Mesenchymal stem cell (in vitro differentiated cells and primary cell): Measurements from ENCODE around the gene MRM2.

Experiments
- DNase-seq: peaks from one replicate; pipeline ENCODE4 v3.0.0-alpha.2; 2013
- H2AFZ ChIP-seq: one replicate; pipeline ENCODE4 v1.6.1; 2013; ENCODE audit warnings: low read depth, mild to moderate bottlenecking, control low read depth, inconsistent platforms, low read length, moderate library complexity
- H2AK5ac ChIP-seq: 2 replicates; pipeline ENCODE4 v1.6.1; 2013; ENCODE audit warnings: low read length, moderate library complexity, mild to moderate bottlenecking, inconsistent platforms; ENCODE audit not compliant: severe bottlenecking
- H2BK120ac ChIP-seq: one replicate; pipeline ENCODE4 v1.6.1; 2013; ENCODE audit warnings: low read depth, mild to moderate bottlenecking, inconsistent platforms, low read length, moderate library complexity
- H2BK12ac ChIP-seq, 2 experiments: one replicate each; pipeline ENCODE4 v1.6.1; 2013; ENCODE audit warnings: inconsistent platforms in 2 of 2, low read length in 2 of 2, mild to moderate bottlenecking in 2 of 2, moderate library complexity in 2 of 2, control low read depth in 1 of 2
- H2BK15ac ChIP-seq: one replicate; pipeline ENCODE4 v1.6.1; 2013; ENCODE audit warnings: mild to moderate bottlenecking, low read depth, inconsistent platforms; ENCODE audit not compliant: poor library complexity, severe bottlenecking
- H2BK5ac ChIP-seq: 2 replicates; pipeline ENCODE4 v1.6.1; 2013; ENCODE audit warnings: low read depth, mild to moderate bottlenecking, low read length, control low read depth, inconsistent platforms; ENCODE audit not compliant: poor library complexity, severe bottlenecking
- H3K14ac ChIP-seq, 2 experiments: one replicate each; pipeline ENCODE4 v1.6.1; 2013; ENCODE audit warnings: inconsistent platforms in 2 of 2, low read length in 2 of 2, control low read depth in 1 of 2, mild to moderate bottlenecking in 1 of 2, moderate library complexity in 1 of 2
- H3K18ac ChIP-seq, 2 experiments: one replicate each; pipeline ENCODE4 v1.6.1; 2013; ENCODE audit warnings: inconsistent platforms in 2 of 2, low read length in 2 of 2, control low read depth in 1 of 2, low read depth in 1 of 2, mild to moderate bottlenecking in 1 of 2
- H3K23ac ChIP-seq, 2 experiments: one replicate each; pipeline ENCODE4 v1.6.1; 2013; ENCODE audit warnings: inconsistent platforms in 2 of 2, low read length in 2 of 2, mild to moderate bottlenecking in 2 of 2, moderate library complexity in 2 of 2, control low read depth in 1 of 2
- H3K27ac ChIP-seq: 2 replicates; pipeline ENCODE4 v1.5.1; 2013; ENCODE audit warnings: mild to moderate bottlenecking, moderate library complexity, low read length, control low read depth, inconsistent platforms; ENCODE audit not compliant: poor library complexity, severe bottlenecking
- H3K27me3 ChIP-seq, 2 experiments: 2 replicates each; pipeline versions ENCODE4 v1.6.1 to v1.7.0; 2013; ENCODE audit warnings: low read length in 2 of 2, mild to moderate bottlenecking in 2 of 2, moderate library complexity in 2 of 2, control low read depth in 1 of 2, inconsistent platforms in 1 of 2; ENCODE audit not compliant: control insufficient read depth in 1 of 2, insufficient read depth in 1 of 2
- H3K36me3 ChIP-seq, 2 experiments: 2 replicates each; pipeline versions ENCODE4 v1.6.1 to v1.7.0; 2013; ENCODE audit warnings: low read length in 2 of 2, control low read depth in 1 of 2, inconsistent platforms in 1 of 2, low read depth in 1 of 2, mild to moderate bottlenecking in 1 of 2; ENCODE audit not compliant: insufficient read depth in 2 of 2, control insufficient read depth in 1 of 2
- H3K4ac ChIP-seq, 2 experiments: one replicate each; pipeline ENCODE4 v1.6.1; 2013; ENCODE audit warnings: inconsistent platforms in 2 of 2, low read length in 2 of 2, mild to moderate bottlenecking in 2 of 2, moderate library complexity in 2 of 2, control low read depth in 1 of 2, low read depth in 1 of 2
- H3K4me1 ChIP-seq: 2 replicates; pipeline ENCODE4 v1.6.1; 2013; ENCODE audit warnings: low read depth, low read length, control low read depth; ENCODE audit not compliant: control insufficient read depth, insufficient read depth
- H3K4me2 ChIP-seq: 2 replicates; pipeline ENCODE4 v1.6.1; 2013; ENCODE audit warnings: low read length, mild to moderate bottlenecking, inconsistent platforms; ENCODE audit not compliant: poor library complexity, severe bottlenecking
- H3K4me3 ChIP-seq, 2 experiments: 2 replicates each; pipeline versions ENCODE4 v1.5.1 to v1.7.0; 2013; ENCODE audit warnings: low read length in 2 of 2, mild to moderate bottlenecking in 2 of 2, control low read depth in 1 of 2, low read depth in 1 of 2; ENCODE audit not compliant: insufficient read depth in 1 of 2
- H3K79me1 ChIP-seq: replicated peaks from 2 replicates; pipeline ENCODE4 v1.6.1; 2013; ENCODE audit warnings: mild to moderate bottlenecking, control low read depth, low read length, inconsistent platforms; ENCODE audit not compliant: poor library complexity, severe bottlenecking
- H3K9ac ChIP-seq: 2 replicates; pipeline ENCODE4 v1.7.0; 2013; ENCODE audit warnings: mild to moderate bottlenecking, low read length, moderate library complexity
- H3K9me3 ChIP-seq: 2 replicates; pipeline ENCODE4 v1.7.0; 2013; ENCODE audit warnings: mild to moderate bottlenecking, low read length; ENCODE audit not compliant: control insufficient read depth
- H4K8ac ChIP-seq: one replicate; pipeline ENCODE4 v1.6.1; 2013; ENCODE audit warnings: inconsistent platforms, mild to moderate bottlenecking, low read length, moderate library complexity
- H4K91ac ChIP-seq: one replicate; pipeline ENCODE4 v1.6.1; 2013; ENCODE audit warnings: mild to moderate bottlenecking, low read length, inconsistent platforms
- WGBS: methylation state at CpG from one replicate; pipeline ENCODE4 v1.1.7; 2013; ENCODE audit warnings: mixed read lengths; 5-methylcytosine and 5-hydroxymethylcytosine counted together

Gene MRM2

GRCh38 chr7:2208712-2209111 is 33.3 kb downstream of the MRM2 start:
- H3K4me1 ChIP-seq = peaks cover 21% of the 10 kb centered on the region
- H3K23ac ChIP-seq = no peak overlapping the region
- no peak overlapping the region for H3K27ac ChIP-seq
- H3K9me3 ChIP-seq = no peaks in the 10 kb centered on the region
- H4K8ac ChIP-seq = no peak overlapping the region
- no peak overlapping the region for H2BK15ac ChIP-seq
- no peak overlapping the region for H2AK5ac ChIP-seq
- peak overlapping the region in 1 of 2 experiments; percentile 66 for H3K14ac ChIP-seq
- H2BK120ac ChIP-seq = no peak overlapping the region
- H3K4me3 ChIP-seq = no peak overlapping the region
- H4K91ac ChIP-seq = no peak overlapping the region
- H3K9ac ChIP-seq = peak overlapping the region; percentile 70
- H3K4me2 ChIP-seq = no peak overlapping the region
- no peak overlapping the region for H3K18ac ChIP-seq
- 93% methylated on average over 16 of the region's 16 CpGs for WGBS
- no peak overlapping the region for H2AFZ ChIP-seq
- peak overlapping the region in 1 of 2 experiments; percentile 22 for H2BK12ac ChIP-seq
- no peak for DNase-seq
- no peak overlapping the region for H3K4ac ChIP-seq
- H3K36me3 ChIP-seq = peaks cover 43 to 53% of the 10 kb centered on the region in 2 experiments
- peaks cover 24% of the 10 kb centered on the region for H3K79me1 ChIP-seq
- H2BK5ac ChIP-seq = no peak overlapping the region
- no peaks in the 10 kb centered on the region for H3K27me3 ChIP-seq

- H3K4me2 ChIP-seq = no peak overlapping the region
- peaks cover 25 to 50% of the 10 kb centered on the region in 2 experiments for H3K36me3 ChIP-seq
- no peak overlapping the region for H4K91ac ChIP-seq
- H3K27ac ChIP-seq = peak overlapping the region; percentile 8
- peaks cover 37% of the 10 kb centered on the region for H3K79me1 ChIP-seq
- H2AFZ ChIP-seq = no peak overlapping the region
- H4K8ac ChIP-seq = no peak overlapping the region
- no peaks in the 10 kb centered on the region for H3K27me3 ChIP-seq
- no peak overlapping the region for H2BK120ac ChIP-seq
- H3K4ac ChIP-seq = no peak overlapping the region
- H3K4me3 ChIP-seq = no peak overlapping the region
- no peaks in the 10 kb centered on the region for H3K9me3 ChIP-seq
- no peak overlapping the region for H3K9ac ChIP-seq
- peak overlapping the region; percentile 61 for H2AK5ac ChIP-seq
- H3K4me1 ChIP-seq = peaks cover 15% of the 10 kb centered on the region
- no peak overlapping the region for H2BK12ac ChIP-seq
- DNase-seq = no peak
- 87% methylated on average over 16 of the region's 16 CpGs for WGBS
- H2BK5ac ChIP-seq = no peak overlapping the region
- no peak overlapping the region for H2BK15ac ChIP-seq
- no peak overlapping the region for H3K14ac ChIP-seq
- no peak overlapping the region for H3K18ac ChIP-seq
- peak overlapping the region in 1 of 2 experiments; percentile 70 for H3K23ac ChIP-seq
These were observed 36.8 kb downstream of the MRM2 start for GRCh38 chr7:2205036-2205780.

- no peak for DNase-seq
- Histone ChIP-seq H3K79me1 (peaks cover 34% of the 10 kb centered on the region), H3K14ac (no peak overlapping the region), H3K4me3 (no peak overlapping the region), H3K4ac (no peak overlapping the region), H2AFZ (no peak overlapping the region), H3K4me2 (no peak overlapping the region), H2BK15ac (no peak overlapping the region), H3K27me3 (no peaks in the 10 kb centered on the region), H3K9me3 (no peaks in the 10 kb centered on the region), H3K27ac (no peak overlapping the region), H3K9ac (no peak overlapping the region), H4K91ac (no peak overlapping the region), H3K18ac (no peak overlapping the region), H4K8ac (no peak overlapping the region), H2BK12ac (no peak overlapping the region), H2BK120ac (no peak overlapping the region), H2AK5ac (no peak overlapping the region), H2BK5ac (no peak overlapping the region), H3K23ac (no peak overlapping the region), H3K36me3 (peaks cover 28 to 51% of the 10 kb centered on the region in 2 experiments), H3K4me1 (peaks cover 15% of the 10 kb centered on the region)
- 97% methylated on average over 10 of the region's 11 CpGs for WGBS
These were observed 37.6 kb downstream of the MRM2 start for GRCh38 chr7:2204446-2204845.

- H3K9ac ChIP-seq = no peak overlapping the region
- H2AK5ac ChIP-seq = no peak overlapping the region
- H3K27ac ChIP-seq = no peak overlapping the region
- H3K36me3 ChIP-seq = peaks cover 34 to 54% of the 10 kb centered on the region in 2 experiments
- no peaks in the 10 kb centered on the region for H3K27me3 ChIP-seq
- no peak overlapping the region for H4K8ac ChIP-seq
- no peak overlapping the region for H3K4ac ChIP-seq
- H3K4me1 ChIP-seq = peaks cover 15% of the 10 kb centered on the region
- H3K9me3 ChIP-seq = no peaks in the 10 kb centered on the region
- no peak overlapping the region for H3K23ac ChIP-seq
- H3K4me3 ChIP-seq = no peak overlapping the region
- no peak overlapping the region for H4K91ac ChIP-seq
- no peak overlapping the region for H3K18ac ChIP-seq
- H3K79me1 ChIP-seq = peaks cover 32% of the 10 kb centered on the region
- 37% methylated on average over 13 of the region's 13 CpGs for WGBS
- no peak overlapping the region for H2AFZ ChIP-seq
- H2BK12ac ChIP-seq = no peak overlapping the region
- peak; percentile 50 for DNase-seq
- no peak overlapping the region for H3K14ac ChIP-seq
- H2BK15ac ChIP-seq = no peak overlapping the region
- H3K4me2 ChIP-seq = no peak overlapping the region
- H2BK120ac ChIP-seq = no peak overlapping the region
- H2BK5ac ChIP-seq = no peak overlapping the region
These were observed 38.2 kb downstream of the MRM2 start for GRCh38 chr7:2203766-2204300.
